Heart left ventricle (tissue), 16 donors: Measurements from ENCODE around the gene TTBK2. TPM values are rescaled to one million over a fixed set of nuclear protein-coding genes. Genes with fewer than 3 reads are reported as not detected.
A peak's percentile ranks its signal among the peaks of the same experiment; 100 is the strongest.

Experiments
- ATAC-seq, 4 donors: fragments of 200-7000 bp; cut with Tn5 transposase; one replicate each; pipeline ENCODE4 v1.9.1; 2020 to 2022; ENCODE audit warnings: moderate library complexity in 4 of 4, mild to moderate bottlenecking in 3 of 4, moderate number of reproducible peaks in 1 of 4
- DNase-seq, 5 donors: peaks; one replicate each; pipeline ENCODE4 v3.0.0-alpha.2; 2020
- H3K27ac ChIP-seq, 12 donors: fragments of 200-600 bp; sonication (generic) in 4 of 12; one replicate each; pipeline versions ENCODE4 v1.5.0 to v1.8.0; 2016 to 2022; ENCODE audit warnings: mild to moderate bottlenecking in 2 of 12
- H3K27me3 ChIP-seq, 9 donors: fragments of 200-600 bp; sonication (generic) in 2 of 9; one replicate each; pipeline versions ENCODE4 v1.5.1 to v1.8.0; 2016 to 2022; ENCODE audit warnings: mild to moderate bottlenecking in 3 of 9
- H3K36me3 ChIP-seq, 9 donors: fragments of 200-600 bp; sonication (generic) in 2 of 9; one replicate each; pipeline versions ENCODE4 v1.5.0 to v1.8.0; 2018 to 2022; ENCODE audit warnings: mild to moderate bottlenecking in 2 of 9
- H3K4me1 ChIP-seq, 12 donors: fragments of 200-600 bp; sonication (generic) in 4 of 12; one replicate each; pipeline versions ENCODE4 v1.5.0 to v1.8.0; 2016 to 2022; ENCODE audit warnings: mild to moderate bottlenecking in 3 of 12
- H3K4me3 ChIP-seq, 12 donors: fragments of 200-600 bp; sonication (generic) in 4 of 12; one replicate each; pipeline versions ENCODE4 v1.5.0 to v1.8.0; 2017 to 2022; ENCODE audit warnings: mild to moderate bottlenecking in 9 of 12, moderate library complexity in 4 of 12
- H3K9me3 ChIP-seq, 12 donors: fragments of 200-600 bp; sonication (generic) in 4 of 12; one replicate each; pipeline versions ENCODE4 v1.5.0 to v1.8.0; 2016 to 2022; ENCODE audit warnings: mild to moderate bottlenecking in 1 of 12
- CTCF ChIP-seq, 12 donors: fragments of 200-600 bp; sonication (generic) in 4 of 12; IDR thresholded peaks; one replicate each; pipeline versions ENCODE4 v1.5.0 to v1.8.0; 2018 to 2022; ENCODE audit warnings: antibody characterized with exemption in 12 of 12, mild to moderate bottlenecking in 5 of 12
- POLR2A ChIP-seq, 2 donors: fragments of 450-650 bp; IDR thresholded peaks; one replicate each; pipeline ENCODE4 v1.6.1; 2017; ENCODE audit warnings: antibody characterized with exemption in 2 of 2, mild to moderate bottlenecking in 2 of 2, moderate library complexity in 2 of 2
- WGBS, 4 donors: extraction: QIAGEN DNeasy Blood & Tissue Kit in 2 of 4; methylation state at CpG; one replicate each; pipeline versions ENCODE4 v1.1.5 to v1.1.7; 2013 to 2018; 5-methylcytosine and 5-hydroxymethylcytosine counted together
- intact Hi-C, 10 donors: fragments of 100-400 bp; cut with DNase I; formaldehyde crosslinking; loops; one replicate each; pipeline versions ENCODE4 v1.11.1 to v1.14.2; 2022
- polyA plus RNA-seq, 2 donors: library from polyadenylated mRNA; stranded (reverse); fragments of 200-250 nt; gene quantifications; one replicate each; pipeline ENCODE4 v1.2.3, GENCODE V29; 2013
- total RNA-seq, 9 donors: library from RNA; depleted of rRNA in 2 of 9; stranded (reverse); fragments of >200 nt in 2 of 9; fragmentation: NEBNext Ultra II Directional in 3 of 9; extraction: Animal tissue kit (Norgen Biotek cat#: 25700) in 3 of 9; gene quantifications; one replicate each; pipeline versions ENCODE4 v1.1.0 to v1.2.4, GENCODE V29; 2016 to 2023
- donor health status: ischemic (EF 13 %, LVEDD 7.1; RV severe dilation, severe dysfunction).
- donor health status: healthy with polysubstance abuse.
- donor health status: DM: no; HTN: yes; CAD: no.
- donor health status: DM: no; HTN: no; CAD: no.
- donor health status: ischemic (EF 25% LVEDD 6.9; RV normal size, moderate dysfunction).
- donor health status: ischemic (EF 25% LVEDD 5.7; RV mildly dilated, moderate dysfunction).
- donor health status: healthy.
- donor health status: DM: yes; HTN: yes; CAD: no.
- donor health status: ischemic (EF 35%, LVEDD 5.7; RV mildly dilated, moderate dysfunction).
- donor health status: nonischemic (EF 11% LVEDD 7.7; RV severe dilation, severe dysfunction).
- donor health status: DM: yes; HTN: yes; CAD: no.
- donor health status: PGD.
- donor health status: ischemic (EF 29% LVEDD 5.4; RV normal size, mild dysfunction).
- donor health status: nonischemic (EF 23%, LVEDD 6.1; RV moderate dilation, normal function).

Gene TTBK2
- total and polyA plus RNA-seq, 11 donors = 4.9 to 27.9 (median 19.1) TPM

- H3K27ac ChIP-seq = no peak overlapping the region
- H3K9me3 ChIP-seq = no peaks in the 10 kb centered on the region
- ATAC-seq (no peak), DNase-seq (no peak)
- intact Hi-C loops = no loop called here
- H3K4me3 ChIP-seq = no peak overlapping the region
- 78 to 96% (median 90%) methylated on average over 6 of the region's 6 CpGs for WGBS, 4 donors
- TF ChIP-seq POLR2A (IDR thresholded peaks at IDR 0.05) (no peak), CTCF (IDR thresholded peaks at IDR 0.05) (no peak)
- H3K27me3 ChIP-seq = no peaks in the 10 kb centered on the region
- peaks cover 0 to 77% (median 59%) of the 10 kb centered on the region in 9 donors for H3K36me3 ChIP-seq
- H3K4me1 ChIP-seq = no peaks in the 10 kb centered on the region
Observed at GRCh38 chr15:42719043-42719442, 201.5 kb downstream of the TTBK2 start.

- Histone ChIP-seq H3K4me1 (no peaks in the 10 kb centered on the region), H3K27me3 (no peaks in the 10 kb centered on the region), H3K36me3 (peaks cover 0 to 59% (median 41%) of the 10 kb centered on the region in 9 donors), H3K9me3 (no peaks in the 10 kb centered on the region), H3K4me3 (no peak overlapping the region), H3K27ac (no peak overlapping the region)
- WGBS, 4 donors = 89 to 100% (median 96%) methylated on average over 2 of the region's 2 CpGs
- ATAC-seq = no peak
- TF ChIP-seq POLR2A (IDR thresholded peaks at IDR 0.05) (no peak), CTCF (IDR thresholded peaks at IDR 0.05) (no peak)
- intact Hi-C loops = no loop called here
- no peak for DNase-seq
Observed at GRCh38 chr15:42716626-42717025, 204.0 kb downstream of the TTBK2 start.

GRCh38 chr15:42716125-42716524 lies 204.5 kb downstream of the TTBK2 start:
- no peak overlapping the region for H3K4me3 ChIP-seq
- H3K4me1 ChIP-seq = no peaks in the 10 kb centered on the region
- WGBS, 4 donors = 96 to 98% (median 97%) methylated on average over 5 of the region's 5 CpGs
- H3K27ac ChIP-seq = no peak overlapping the region
- H3K36me3 ChIP-seq = peaks cover 0 to 54% (median 39%) of the 10 kb centered on the region in 9 donors
- intact Hi-C loops = no loop called here
- ATAC-seq = no peak
- H3K9me3 ChIP-seq = no peaks in the 10 kb centered on the region
- DNase-seq = no peak
- no peaks in the 10 kb centered on the region for H3K27me3 ChIP-seq
- TF ChIP-seq POLR2A (IDR thresholded peaks at IDR 0.05) = no peak
- TF ChIP-seq CTCF (IDR thresholded peaks at IDR 0.05) = no peak

- WGBS, 4 donors = 94 to 98% (median 95%) methylated on average over 4 of the region's 4 CpGs
- no peak for ATAC-seq
- TF ChIP-seq POLR2A (IDR thresholded peaks at IDR 0.05) (no peak), CTCF (IDR thresholded peaks at IDR 0.05) (no peak)
Observed at GRCh38 chr15:42712584-42712983, 208.0 kb downstream of the TTBK2 start.

More at GRCh38 chr15:42712584-42712983, 208.0 kb downstream of the TTBK2 start:
- Histone ChIP-seq H3K27me3 (no peaks in the 10 kb centered on the region), H3K9me3 (no peaks in the 10 kb centered on the region), H3K4me3 (no peak overlapping the region), H3K4me1 (peaks cover 0 to 3% (median 0%) of the 10 kb centered on the region in 12 donors), H3K27ac (no peak overlapping the region), H3K36me3 (peaks cover 0 to 23% (median 5%) of the 10 kb centered on the region in 9 donors)
- intact Hi-C loops = no loop called here
- peak in 1 of 5 donors; percentile 7 for DNase-seq
